ENCODE measurements around the gene RBM44. TPM values are rescaled to one million over a fixed set of nuclear protein-coding genes. Genes with fewer than 3 reads are reported as not detected.
"Not testable (repeated sequence)": the region's sequence is repeated elsewhere in the genome, so short reads cannot be mapped to it uniquely, and the experiment has no call there.

Gene RBM44
- total RNA-seq, 1 donor from 2014 or later, result 0.69 TPM

GRCh38 chr2:237772513-237772912 is 26.1 kb upstream of the RBM44 start:
- Mint-ChIP-seq H3K36me3 (peaks cover 28% of the 10 kb centered on the region), H3K9me3 (peaks cover 5% of the 10 kb centered on the region), H3K27ac (no peak overlapping the region), H3K27me3 (ENCODE audit: low read depth) (no peaks in the 10 kb centered on the region), H3K4me3 (no peak overlapping the region), H3K4me1 (no peaks in the 10 kb centered on the region)
- no peak for DNase-seq (ENCODE audit: low spot score in 2 of 2, unreplicated experiment in 2 of 2)
- TF ChIP-seq CTCF (IDR thresholded peaks at IDR 0.05; ENCODE audit: unreplicated experiment), result no peak

DNA sequence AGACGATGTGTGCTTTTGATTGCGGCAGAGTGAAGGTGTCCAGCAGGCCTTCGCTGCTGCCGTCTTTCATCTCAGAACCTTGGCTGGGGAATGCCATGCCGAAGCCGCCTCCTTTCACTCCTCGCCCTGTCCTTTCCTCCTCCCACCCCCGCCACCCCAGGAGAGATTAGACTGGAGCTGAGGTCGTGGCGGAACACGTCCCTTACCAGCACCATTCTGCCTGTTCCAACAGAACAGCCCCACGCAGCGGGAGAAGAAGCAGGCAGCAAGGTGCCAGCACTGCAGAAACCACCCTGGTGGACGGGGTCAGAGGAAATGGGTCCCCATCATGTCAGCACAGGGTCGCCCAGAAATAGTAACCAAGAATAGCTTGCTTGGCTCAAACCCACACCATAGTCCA is 24.8 kb upstream of the RBM44 start:
- Mint-ChIP-seq H3K4me3 (no peak overlapping the region), H3K27me3 (ENCODE audit: low read depth) (no peaks in the 10 kb centered on the region), H3K27ac (no peak overlapping the region), H3K4me1 (no peaks in the 10 kb centered on the region), H3K36me3 (peaks cover 38% of the 10 kb centered on the region), H3K9me3 (peaks cover 10% of the 10 kb centered on the region)
- no peak for DNase-seq (ENCODE audit: low spot score in 2 of 2, unreplicated experiment in 2 of 2)
- TF ChIP-seq CTCF (IDR thresholded peaks at IDR 0.05; ENCODE audit: unreplicated experiment), result no peak

DNA sequence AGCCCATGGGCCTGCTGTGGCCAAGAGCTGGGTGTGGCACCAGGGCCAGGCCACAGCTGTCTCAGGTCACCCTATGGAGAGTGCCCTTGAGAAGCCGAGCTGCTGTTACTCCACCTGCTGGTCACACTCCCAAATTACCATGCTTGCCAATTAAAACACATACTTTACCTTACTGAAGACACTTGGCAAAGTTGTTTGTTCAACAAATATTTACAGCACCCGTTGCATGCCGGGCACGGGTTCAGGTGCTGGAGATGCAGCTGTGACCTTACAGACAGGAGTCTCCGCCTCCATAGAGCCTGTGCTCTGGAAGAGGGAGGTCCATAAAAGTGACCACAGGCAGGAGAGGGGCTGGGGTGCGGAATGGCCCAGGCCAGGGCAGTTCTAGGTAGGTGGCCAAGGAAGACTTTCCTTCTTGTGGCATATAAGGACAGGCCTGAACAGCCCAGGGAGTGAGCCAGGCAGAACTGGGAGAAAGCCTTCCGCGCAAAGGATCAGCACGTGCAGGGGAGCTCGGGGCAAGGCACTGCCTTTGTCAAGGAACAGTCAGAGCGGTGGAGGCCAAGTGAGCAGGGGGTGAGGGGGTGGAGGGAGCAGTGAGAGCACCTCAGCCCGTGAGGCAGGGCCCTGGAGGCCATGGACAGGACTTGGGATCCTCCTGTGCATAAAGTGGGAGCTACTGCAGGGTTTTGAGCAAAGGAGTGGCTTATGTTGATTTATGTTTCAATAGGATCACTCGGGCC is 23.6 kb upstream of the RBM44 start:
- no peaks in the 10 kb centered on the region for H3K27me3 Mint-ChIP-seq (ENCODE audit: low read depth)
- H3K27ac Mint-ChIP-seq, result no peak overlapping the region
- H3K4me1 Mint-ChIP-seq, result no peaks in the 10 kb centered on the region
- no peak overlapping the region for H3K4me3 Mint-ChIP-seq
- H3K36me3 Mint-ChIP-seq, result peaks cover 46% of the 10 kb centered on the region
- peaks cover 10% of the 10 kb centered on the region for H3K9me3 Mint-ChIP-seq
- peak; percentile 79 for TF ChIP-seq CTCF (IDR thresholded peaks at IDR 0.05; ENCODE audit: unreplicated experiment)
- no peak for DNase-seq (ENCODE audit: low spot score in 2 of 2, unreplicated experiment in 2 of 2)

DNA sequence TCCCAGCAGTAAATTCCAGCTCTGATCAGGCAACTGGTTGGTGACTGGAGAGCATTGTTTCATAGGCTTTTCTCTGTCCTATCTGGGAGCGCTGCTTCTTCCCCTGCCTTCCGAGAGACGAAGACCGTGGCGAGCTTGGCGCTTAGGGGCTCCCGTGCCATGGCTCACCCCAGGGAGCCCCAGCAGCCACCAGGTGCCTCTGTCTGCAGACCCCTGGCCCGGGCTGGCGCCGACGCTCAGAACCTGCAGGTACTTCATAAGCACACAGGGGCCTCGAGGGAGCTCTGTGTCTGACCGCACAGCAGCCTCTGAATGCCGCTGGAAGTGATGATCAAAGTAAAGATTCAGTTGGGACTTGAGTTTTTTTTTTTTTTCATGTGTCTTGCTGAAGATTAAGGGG is 19.1 kb upstream of the RBM44 start:
- TF ChIP-seq CTCF (IDR thresholded peaks at IDR 0.05; ENCODE audit: unreplicated experiment), result no peak
- Mint-ChIP-seq H3K4me1 (no peaks in the 10 kb centered on the region), H3K36me3 (peaks cover 56% of the 10 kb centered on the region), H3K27me3 (ENCODE audit: low read depth) (no peaks in the 10 kb centered on the region), H3K27ac (no peak overlapping the region), H3K4me3 (no peak overlapping the region), H3K9me3 (peaks cover 10% of the 10 kb centered on the region)
- DNase-seq (ENCODE audit: low spot score in 2 of 2, unreplicated experiment in 2 of 2), result no peak

- peaks cover 29% of the 10 kb centered on the region for H3K9me3 Mint-ChIP-seq
- no peaks in the 10 kb centered on the region for H3K27me3 Mint-ChIP-seq (ENCODE audit: low read depth)
- H3K36me3 Mint-ChIP-seq, result peaks cover 54% of the 10 kb centered on the region
- H3K4me1 Mint-ChIP-seq, result no peaks in the 10 kb centered on the region
- no peak overlapping the region for H3K27ac Mint-ChIP-seq
- no peak for DNase-seq (ENCODE audit: low spot score in 2 of 2, unreplicated experiment in 2 of 2)
- TF ChIP-seq CTCF (IDR thresholded peaks at IDR 0.05; ENCODE audit: unreplicated experiment), result no peak
- H3K4me3 Mint-ChIP-seq, result no peak overlapping the region
Measured at GRCh38 chr2:237782181-237782580, 16.4 kb upstream of the RBM44 start.

DNA sequence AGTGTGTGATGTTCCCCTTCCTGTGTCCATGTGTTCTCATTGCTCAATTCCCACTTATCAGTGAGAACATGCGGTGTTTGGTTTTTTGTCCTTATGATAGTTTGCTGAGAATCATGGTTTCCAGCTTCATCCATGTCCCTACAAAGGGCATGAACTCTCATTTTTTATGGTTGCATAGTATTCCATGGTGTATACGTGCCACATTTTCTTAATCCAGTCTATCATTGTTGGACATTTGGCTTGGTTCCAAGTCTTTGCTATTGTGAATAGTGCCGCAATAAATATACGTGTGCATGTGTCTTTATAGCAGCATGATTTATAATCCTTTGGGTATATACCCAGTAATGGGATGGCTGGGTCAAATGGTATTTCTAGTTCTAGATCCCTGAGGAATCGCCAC is 14.9 kb upstream of the RBM44 start:
- Mint-ChIP-seq H3K36me3 (peaks cover 49% of the 10 kb centered on the region), H3K9me3 (peaks cover 29% of the 10 kb centered on the region)
- not testable (repeated sequence) for H3K4me1 Mint-ChIP-seq; DNase-seq (ENCODE audit: low spot score in 2 of 2, unreplicated experiment in 2 of 2); H3K4me3 Mint-ChIP-seq; H3K27me3 Mint-ChIP-seq (ENCODE audit: low read depth); H3K27ac Mint-ChIP-seq
